ENCODE results near the gene CCDC190. TPM values are rescaled to one million over a fixed set of nuclear protein-coding genes. Genes with fewer than 3 reads are reported as not detected.
"Not testable (repeated sequence)": the region's sequence is repeated elsewhere in the genome, so short reads cannot be mapped to it uniquely, and the experiment has no call there.

The CCDC190 gene
- total and polyA plus RNA-seq, 9 donors = 0.43 TPM; not detected in 8

DNA sequence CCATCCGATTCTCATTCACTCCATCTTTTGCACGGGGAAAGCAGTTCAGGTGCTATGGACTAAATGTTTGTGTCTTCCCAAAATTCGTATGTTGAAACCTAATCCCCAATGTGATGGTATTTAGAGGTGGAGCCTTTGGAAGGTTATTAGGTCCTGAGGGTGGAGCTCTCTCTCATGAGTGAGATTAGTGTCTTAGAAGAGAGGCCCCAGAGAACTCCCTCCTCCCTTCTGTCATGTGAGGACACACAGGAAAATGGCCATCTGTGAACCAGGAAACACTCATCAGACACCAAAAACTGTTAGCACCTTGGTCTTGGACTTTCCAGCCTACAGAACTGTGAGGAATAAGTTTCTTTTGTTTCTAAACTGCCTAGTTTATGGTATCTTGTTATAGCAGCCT, 15.8 kb upstream of the CCDC190 start:
- intact Hi-C loops (cut with DNase I) = loop anchor here in 1 of 4 donors (10.0 kb wide), 1 partner anchor 438 kb away; no protein-coding TSS in a partner anchor
- no peaks in the 10 kb centered on the region for H3K36me3 ChIP-seq
- DNase-seq = no peak
- H3K9me3 ChIP-seq = no peaks in the 10 kb centered on the region
- 36 to 59% (median 53%) methylated on average over 3 of the region's 3 CpGs for WGBS, 3 donors
- H3K27me3 ChIP-seq = no peaks in the 10 kb centered on the region
- no peaks in the 10 kb centered on the region for H3K4me1 ChIP-seq (ENCODE audit: insufficient read depth)
- no peak overlapping the region for H3K4me3 ChIP-seq
- no peak overlapping the region for H3K27ac ChIP-seq
- TF ChIP-seq POLR2A (IDR thresholded peaks at IDR 0.05) (no peak), EP300 (IDR thresholded peaks at IDR 0.05) (no peak)
- TF ChIP-seq, protein P1, sequence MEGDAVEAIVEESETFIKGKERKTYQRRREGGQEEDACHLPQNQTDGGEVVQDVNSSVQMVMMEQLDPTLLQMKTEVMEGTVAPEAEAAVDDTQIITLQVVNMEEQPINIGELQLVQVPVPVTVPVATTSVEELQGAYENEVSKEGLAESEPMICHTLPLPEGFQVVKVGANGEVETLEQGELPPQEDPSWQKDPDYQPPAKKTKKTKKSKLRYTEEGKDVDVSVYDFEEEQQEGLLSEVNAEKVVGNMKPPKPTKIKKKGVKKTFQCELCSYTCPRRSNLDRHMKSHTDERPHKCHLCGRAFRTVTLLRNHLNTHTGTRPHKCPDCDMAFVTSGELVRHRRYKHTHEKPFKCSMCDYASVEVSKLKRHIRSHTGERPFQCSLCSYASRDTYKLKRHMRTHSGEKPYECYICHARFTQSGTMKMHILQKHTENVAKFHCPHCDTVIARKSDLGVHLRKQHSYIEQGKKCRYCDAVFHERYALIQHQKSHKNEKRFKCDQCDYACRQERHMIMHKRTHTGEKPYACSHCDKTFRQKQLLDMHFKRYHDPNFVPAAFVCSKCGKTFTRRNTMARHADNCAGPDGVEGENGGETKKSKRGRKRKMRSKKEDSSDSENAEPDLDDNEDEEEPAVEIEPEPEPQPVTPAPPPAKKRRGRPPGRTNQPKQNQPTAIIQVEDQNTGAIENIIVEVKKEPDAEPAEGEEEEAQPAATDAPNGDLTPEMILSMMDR (IDR thresholded peaks at IDR 0.05) = no peak

DNA sequence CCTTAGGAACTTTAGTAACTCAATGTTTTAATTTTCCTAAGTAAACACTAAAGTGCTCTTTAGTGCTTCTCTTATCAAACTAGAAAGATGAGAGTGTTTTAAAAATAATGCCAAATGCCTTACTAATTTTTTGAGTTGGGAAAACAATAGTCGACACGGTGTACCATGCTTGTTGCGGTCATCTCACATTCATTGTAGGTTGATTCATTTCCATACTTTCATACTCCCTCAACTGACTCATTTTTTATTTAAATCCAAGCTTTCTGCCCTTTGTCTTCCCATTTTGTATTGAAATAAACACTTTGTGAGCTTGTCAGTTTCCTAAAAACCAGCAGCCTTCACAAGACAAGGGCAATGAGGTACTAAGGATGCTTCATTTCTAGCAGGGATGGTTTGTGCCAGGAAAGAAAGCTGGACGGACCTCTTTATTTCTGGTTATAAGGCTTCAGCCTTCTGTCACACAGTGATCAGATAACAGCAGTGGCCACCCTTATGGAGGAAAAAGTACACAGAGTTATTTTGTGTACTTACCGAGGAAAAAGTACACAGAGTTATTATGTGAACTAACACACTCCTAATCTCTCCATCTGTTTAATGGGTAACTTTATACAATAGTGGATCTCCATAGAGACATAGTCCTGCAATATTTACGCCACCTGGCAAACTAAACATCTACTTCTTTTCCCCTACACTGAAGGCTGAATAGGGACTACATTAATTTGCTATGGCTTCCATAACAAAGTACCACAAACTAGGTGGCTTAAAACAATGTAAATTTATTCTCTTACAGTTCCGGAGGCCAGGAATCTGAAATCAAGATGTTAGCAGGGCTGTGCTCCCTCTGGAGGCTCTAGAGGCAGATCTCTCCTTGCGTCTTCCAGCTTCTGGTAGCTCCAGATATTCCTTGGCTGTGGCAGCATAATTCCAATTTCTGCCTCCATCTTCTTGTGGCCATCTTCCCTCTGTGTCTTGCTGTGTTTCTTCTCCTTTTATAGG, 13.0 kb upstream of the CCDC190 start:
- Histone ChIP-seq H3K27me3 (no peaks in the 10 kb centered on the region), H3K4me3 (no peak overlapping the region), H3K4me1 (ENCODE audit: insufficient read depth) (no peaks in the 10 kb centered on the region), H3K9me3 (no peaks in the 10 kb centered on the region), H3K27ac (no peak overlapping the region), H3K36me3 (no peaks in the 10 kb centered on the region)
- DNase-seq = no peak
- WGBS, 3 donors = 60 to 64% (median 61%) methylated on average over 8 of the region's 8 CpGs
- intact Hi-C loops (cut with DNase I) = loop anchor here in 1 of 4 donors (10.0 kb wide), 1 partner anchor 441 kb away; no protein-coding TSS in a partner anchor
- TF ChIP-seq, protein P1 (IDR thresholded peaks at IDR 0.05) = no peak
- TF ChIP-seq EP300 (IDR thresholded peaks at IDR 0.05) = no peak
- no peak for TF ChIP-seq POLR2A (IDR thresholded peaks at IDR 0.05)

DNA sequence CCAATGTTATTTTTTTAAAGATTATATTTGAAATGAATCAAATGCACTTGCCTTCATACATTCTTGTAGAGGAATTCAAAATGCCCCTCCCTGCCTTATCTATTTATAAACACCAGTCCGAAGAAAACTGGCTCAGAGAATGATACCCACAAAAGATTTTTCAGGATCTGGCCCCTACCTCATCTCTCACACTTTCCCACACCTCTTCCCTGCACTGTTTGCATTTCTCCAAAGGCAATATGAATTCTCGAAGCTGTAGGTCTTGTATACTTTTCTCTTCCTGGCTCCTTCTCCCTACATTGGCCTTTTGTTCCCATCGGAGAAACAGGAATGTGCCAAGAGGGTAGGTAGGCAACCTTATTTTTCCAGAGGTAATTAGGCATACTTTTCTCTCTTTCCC, 12.0 kb upstream of the CCDC190 start:
- Histone ChIP-seq H3K9me3 (no peaks in the 10 kb centered on the region), H3K27me3 (no peaks in the 10 kb centered on the region), H3K36me3 (no peaks in the 10 kb centered on the region), H3K27ac (no peak overlapping the region), H3K4me3 (no peak overlapping the region), H3K4me1 (ENCODE audit: insufficient read depth) (no peaks in the 10 kb centered on the region)
- WGBS, 3 donors = 50 to 63% (median 58%) methylated on average over 3 of the region's 3 CpGs
- TF ChIP-seq, protein P1 (IDR thresholded peaks at IDR 0.05) = no peak
- TF ChIP-seq POLR2A (IDR thresholded peaks at IDR 0.05) = no peak
- no peak for TF ChIP-seq EP300 (IDR thresholded peaks at IDR 0.05)
- intact Hi-C loops (cut with DNase I) = loop anchor here in 1 of 4 donors (10.0 kb wide), 1 partner anchor 442 kb away; no protein-coding TSS in a partner anchor
- DNase-seq = no peak

DNA sequence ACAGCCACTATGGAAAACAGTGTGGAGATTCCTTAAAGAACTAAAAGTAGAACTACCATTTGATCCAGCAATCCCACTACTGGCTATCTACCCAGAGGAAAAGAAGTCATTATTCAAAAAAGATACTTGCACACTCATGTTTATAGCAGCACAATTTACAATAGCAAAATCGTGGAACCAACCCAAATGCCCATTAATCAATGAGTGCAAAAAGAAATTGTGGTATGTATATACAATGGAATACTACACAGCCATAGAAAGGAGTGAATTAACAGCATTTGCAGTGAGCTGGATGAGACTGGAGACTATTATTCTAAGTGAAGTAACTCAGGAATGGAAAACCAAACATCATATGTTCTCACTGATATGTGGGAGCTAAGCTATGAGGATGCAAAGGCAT, 10.4 kb upstream of the CCDC190 start:
- not testable (repeated sequence) for H3K27ac ChIP-seq; DNase-seq; H3K4me3 ChIP-seq; H3K27me3 ChIP-seq; H3K36me3 ChIP-seq; H3K4me1 ChIP-seq (ENCODE audit: insufficient read depth); H3K9me3 ChIP-seq
- 54 to 67% (median 57%) methylated on average over 1 of the region's 1 CpG for WGBS, 3 donors
- intact Hi-C loops (cut with DNase I) = loop anchor here in 1 of 4 donors (10.0 kb wide), 1 partner anchor 443 kb away; no protein-coding TSS in a partner anchor

DNA sequence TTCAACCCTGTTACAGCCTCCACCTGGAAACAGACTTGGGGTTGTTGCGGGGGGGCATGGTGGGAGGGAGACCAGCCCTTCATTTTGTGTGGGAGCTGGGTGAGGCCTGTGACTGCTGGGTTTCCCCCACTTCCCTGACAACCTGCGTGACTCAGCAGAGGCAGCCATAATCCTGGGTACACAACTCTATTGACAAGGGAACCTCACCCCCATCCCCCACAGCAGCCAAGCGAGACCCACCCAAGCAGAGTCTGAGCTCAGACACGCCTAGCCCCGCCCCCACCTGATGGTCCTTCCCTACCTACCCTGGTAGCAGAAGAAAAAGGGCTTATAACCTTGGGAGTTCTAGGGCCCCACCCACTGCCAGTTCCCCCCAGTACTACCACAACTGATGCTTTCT, 8.0 kb upstream of the CCDC190 start:
- Histone ChIP-seq H3K4me3 (no peak overlapping the region), H3K27ac (no peak overlapping the region), H3K4me1 (ENCODE audit: insufficient read depth) (no peaks in the 10 kb centered on the region), H3K9me3 (no peaks in the 10 kb centered on the region), H3K27me3 (no peaks in the 10 kb centered on the region), H3K36me3 (no peaks in the 10 kb centered on the region)
- intact Hi-C loops (cut with DNase I) = no loop called here
- 90 to 95% (median 94%) methylated on average over 5 of the region's 5 CpGs for WGBS, 3 donors
- no peak for DNase-seq
- TF ChIP-seq EP300 (IDR thresholded peaks at IDR 0.05) = no peak
- TF ChIP-seq POLR2A (IDR thresholded peaks at IDR 0.05) = no peak
- TF ChIP-seq, protein P1 (IDR thresholded peaks at IDR 0.05) = no peak

All from ovary (tissue), 9 donors.